ENCODE data around the gene SH3GL1. TPM values are rescaled to one million over a fixed set of nuclear protein-coding genes. Genes with fewer than 3 reads are reported as not detected.

SH3GL1 gene
- total and polyA plus RNA-seq, 10 of the 15 experiments (the other 5 are each of a cell fraction or from before 2014, with no cell fraction given), result 0.93 to 47.4 (median 28.4) TPM

- in situ Hi-C loops (cut with MboI) (loop anchor here (5.0 kb wide), 1 partner anchor 85 kb away; no protein-coding TSS in a partner anchor), intact Hi-C loops (cut with micrococcal nuclease; ENCODE audit: unreplicated experiment) (loop anchor here (1.0 kb wide), 1 partner anchor 85 kb away; no protein-coding TSS in a partner anchor)
- ChIA-PET CTCF (interaction anchor here (0.7 to 3.8 kb wide), 39 partner anchors 8 to 1969 kb away, joined by 3 to 78 read pairs (median 4); partner anchors contain the start of genes CHAF1A, DAPK3, EBI3 and MPND), SMC1A (ENCODE audit: uncharacterized antibody, unreplicated experiment) (interaction anchor here (0.6 to 2.1 kb wide), 7 partner anchors 9 to 113 kb away, joined by 3 to 12 read pairs (median 4); partner anchors contain the start of genes MPND and STAP2), POLR2A (interaction anchor here (0.6 to 2.2 kb wide), 3 partner anchors 10 to 106 kb away, joined by 3 to 22 read pairs (median 3); partner anchors contain the start of genes MPND and YJU2), RAD21 (ENCODE audit: unreplicated experiment) (interaction anchor here (1.0 to 2.4 kb wide), 8 partner anchors 10 to 119 kb away, joined by 3 to 12 read pairs (median 5); partner anchors contain the start of genes HDGFL2 and MPND)
- no peaks in the 10 kb centered on the region for H3K4me1 ChIP-seq (ENCODE audit: control insufficient read depth, insufficient read depth, low read length)
- no peak overlapping the region for H2AFZ ChIP-seq (ENCODE audit: control insufficient read depth, low read depth, low read length)
- no peak overlapping the region for H3K27ac ChIP-seq (ENCODE audit: control insufficient read depth, insufficient read depth)
- ATAC-seq, result peak; percentile 90
- DNase-seq (ENCODE audit: low read depth, low spot score), result no peak
- H3K79me2 ChIP-seq (ENCODE audit: control insufficient read depth, insufficient read depth, low read length), result no peaks in the 10 kb centered on the region
- no peaks in the 10 kb centered on the region for H4K20me1 ChIP-seq (ENCODE audit: control insufficient read depth, insufficient read depth)
- peaks cover 1 to 4% of the 10 kb centered on the region in 2 experiments; a peak in 3 of 4 replicates for H3K36me3 ChIP-seq (ENCODE audit: control insufficient read depth in 2 of 2, insufficient read depth in 2 of 2, low read length in 1 of 2)
- no peak overlapping the region for H3K4me2 ChIP-seq (ENCODE audit: control insufficient read depth, insufficient read depth)
- FAIRE-seq, result no peak
- no TSS peak for BruUV-seq (replicated peaks)
- 16% methylated on average over 8 of the region's 9 CpGs for WGBS (ENCODE audit: insufficient coverage, insufficient replicate concordance, low lambda C conversion rate, missing lambda C conversion rate)
- H3K4me3 ChIP-seq, result no peak overlapping the region
- TF ChIP-seq NBN (IDR thresholded peaks at IDR 0.05), result no peak
- TF ChIP-seq POU2F2 (IDR thresholded peaks at IDR 0.05; ENCODE audit: borderline replicate concordance, low read depth, low read length), result no peak
- peak; percentile 73 for TF ChIP-seq RAD21 (IDR thresholded peaks at IDR 0.05; ENCODE audit: insufficient read depth, low read depth, low read length)
- TF ChIP-seq ZNF384 (IDR thresholded peaks at IDR 0.05; ENCODE audit: borderline replicate concordance, low read depth, low read length), result peak; percentile 54
- TF ChIP-seq KDM1A (IDR thresholded peaks at IDR 0.05; ENCODE audit: borderline replicate concordance), result no peak
- peak; percentile 25; the same call in 1 of the 2 replicates for TF ChIP-seq RUNX3 (IDR thresholded peaks at IDR 0.05; ENCODE audit: low read length)
- no peak for TF ChIP-seq NRF1 (conservative IDR thresholded peaks at IDR 0.05; ENCODE audit: low read depth, low read length)
- TF ChIP-seq, protein P1, sequence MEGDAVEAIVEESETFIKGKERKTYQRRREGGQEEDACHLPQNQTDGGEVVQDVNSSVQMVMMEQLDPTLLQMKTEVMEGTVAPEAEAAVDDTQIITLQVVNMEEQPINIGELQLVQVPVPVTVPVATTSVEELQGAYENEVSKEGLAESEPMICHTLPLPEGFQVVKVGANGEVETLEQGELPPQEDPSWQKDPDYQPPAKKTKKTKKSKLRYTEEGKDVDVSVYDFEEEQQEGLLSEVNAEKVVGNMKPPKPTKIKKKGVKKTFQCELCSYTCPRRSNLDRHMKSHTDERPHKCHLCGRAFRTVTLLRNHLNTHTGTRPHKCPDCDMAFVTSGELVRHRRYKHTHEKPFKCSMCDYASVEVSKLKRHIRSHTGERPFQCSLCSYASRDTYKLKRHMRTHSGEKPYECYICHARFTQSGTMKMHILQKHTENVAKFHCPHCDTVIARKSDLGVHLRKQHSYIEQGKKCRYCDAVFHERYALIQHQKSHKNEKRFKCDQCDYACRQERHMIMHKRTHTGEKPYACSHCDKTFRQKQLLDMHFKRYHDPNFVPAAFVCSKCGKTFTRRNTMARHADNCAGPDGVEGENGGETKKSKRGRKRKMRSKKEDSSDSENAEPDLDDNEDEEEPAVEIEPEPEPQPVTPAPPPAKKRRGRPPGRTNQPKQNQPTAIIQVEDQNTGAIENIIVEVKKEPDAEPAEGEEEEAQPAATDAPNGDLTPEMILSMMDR (IDR thresholded peaks at IDR 0.05 in 2 of 3, conservative IDR thresholded peaks at IDR 0.05 in 1 of 3; ENCODE audit: control insufficient read depth in 2 of 3, extremely low read depth in 1 of 3, insufficient read depth in 1 of 3, low read depth in 3 of 3, low read length in 3 of 3), result peak; percentile 57 to 91 (median 69)
- no peak for TF ChIP-seq ETV6 (conservative IDR thresholded peaks at IDR 0.05 in 1 of 2, IDR thresholded peaks at IDR 0.05 in 1 of 2; ENCODE audit: borderline replicate concordance in 1 of 2, low read depth in 1 of 2)
- TF ChIP-seq SMC3 (IDR thresholded peaks at IDR 0.05; ENCODE audit: borderline replicate concordance, low read length), result peak; percentile 59; the same call in 1 of the 2 replicates
- TF ChIP-seq WRNIP1 (IDR thresholded peaks at IDR 0.05; ENCODE audit: borderline replicate concordance, low read depth, low read length), result no peak
- no peaks in the 10 kb centered on the region for H3K9me3 ChIP-seq (replicated peaks; ENCODE audit: control insufficient read depth, insufficient read depth, low read length)
- no peak overlapping the region for H3K9ac ChIP-seq (ENCODE audit: control insufficient read depth, insufficient read depth, low read length)
- no peaks in the 10 kb centered on the region for H3K27me3 ChIP-seq (replicated peaks in 1 of 2; ENCODE audit: control insufficient read depth in 2 of 2, insufficient read depth in 2 of 2, low read length in 1 of 2)
Observed at GRCh38 chr19:4352701-4353121, 47.6 kb downstream of the SH3GL1 start.
